H1 (cell line): ENCODE results near the gene OR52B6. TPM values are rescaled to one million over a fixed set of nuclear protein-coding genes. Genes with fewer than 3 reads are reported as not detected.
"Not testable (repeated sequence)": the region's sequence is repeated elsewhere in the genome, so short reads cannot be mapped to it uniquely, and the experiment has no call there.

Experiments
- CTCF ChIA-PET: fragments of 300-600 bp; sonication (Branson Sonifier 250); formaldehyde crosslinking; loops from one replicate; lab custom pipeline; 2021; ENCODE audit not compliant: partially characterized antibody; lab: Charles Lee
- POLR2A ChIA-PET: fragments of 300-600 bp; sonication (Branson Sonifier 250); formaldehyde crosslinking; loops from one replicate; lab custom pipeline; 2021; ENCODE audit warnings: inconsistent platforms; ENCODE audit not compliant: partially characterized antibody; lab: Charles Lee
- DNase-seq, 2 experiments: peaks; one replicate each; pipeline versions ENCODE4 v3.0.0 to v3.0.0-alpha.2; 2010 to 2022; ENCODE audit warnings: low spot score in 2 of 2, low read depth in 1 of 2, mixed read lengths in 1 of 2
- FAIRE-seq: peaks from 2 replicates; lab custom pipeline; 2011; peaks lifted over from hg19 to GRCh38; lab: Jason Lieb, UNC
- H2AFZ ChIP-seq: 2 replicates; pipeline ENCODE4 v1.8.1; 2012; ENCODE audit warnings: low read length, inconsistent platforms
- H2AK5ac ChIP-seq: 2 replicates; pipeline ENCODE4 v1.6.1; 2013; ENCODE audit warnings: low read depth, low read length
- H2BK120ac ChIP-seq: replicated peaks from 2 replicates; pipeline ENCODE3; 2013; ENCODE audit warnings: low read depth, low read length, inconsistent platforms
- H2BK12ac ChIP-seq: 2 replicates; pipeline ENCODE4 v1.6.1; 2013; ENCODE audit warnings: low read depth, low read length
- H2BK15ac ChIP-seq: 2 replicates; pipeline ENCODE4 v1.6.1; 2013; ENCODE audit warnings: low read length
- H2BK20ac ChIP-seq: 2 replicates; pipeline ENCODE4 v1.6.1; 2013; ENCODE audit warnings: low read length
- H2BK5ac ChIP-seq: 2 replicates; pipeline ENCODE4 v1.6.1; 2013; ENCODE audit warnings: low read depth, low read length
- H3K14ac ChIP-seq: 2 replicates; pipeline ENCODE4 v1.6.1; 2013; ENCODE audit warnings: inconsistent platforms; ENCODE audit not compliant: insufficient read length
- H3K18ac ChIP-seq: 2 replicates; pipeline ENCODE4 v1.6.1; 2013; ENCODE audit warnings: low read length; ENCODE audit errors: extremely low read depth
- H3K23ac ChIP-seq: 2 replicates; pipeline ENCODE4 v1.6.1; 2013; ENCODE audit warnings: inconsistent platforms; ENCODE audit not compliant: insufficient read length
- H3K23me2 ChIP-seq: 2 replicates; pipeline ENCODE4 v1.6.1; 2013; ENCODE audit warnings: low read depth, low read length
- H3K27ac ChIP-seq: 2 replicates; pipeline ENCODE4 v1.6.1; 2011; ENCODE audit warnings: low read depth, low read length, inconsistent platforms
- H3K27me3 ChIP-seq, 4 experiments: replicated peaks in 1 of 4; 1 replicate in 1 of 4; 2 replicates in 3 of 4; pipeline versions ENCODE4 v1.6.1 to v1.8.1; 2011 to 2013; ENCODE audit warnings: low read length in 3 of 4, mild to moderate bottlenecking in 3 of 4, inconsistent platforms in 2 of 4, mixed read lengths in 2 of 4, moderate library complexity in 1 of 4; ENCODE audit not compliant: control insufficient read depth in 3 of 4, insufficient read depth in 3 of 4; ENCODE audit errors: extremely low read depth in 1 of 4
- H3K36me3 ChIP-seq, 4 experiments: 2 replicates each; pipeline versions ENCODE4 v1.6.1 to v1.8.1; 2011 to 2013; ENCODE audit warnings: mild to moderate bottlenecking in 4 of 4, low read length in 3 of 4, moderate library complexity in 2 of 4, control low read depth in 1 of 4, inconsistent platforms in 1 of 4; ENCODE audit not compliant: insufficient read depth in 4 of 4, control insufficient read depth in 2 of 4
- H3K4ac ChIP-seq: replicated peaks from 2 replicates; pipeline ENCODE3; 2013; ENCODE audit warnings: low read length, low read depth, mixed read lengths, inconsistent platforms; ENCODE audit not compliant: insufficient read length
- H3K4me1 ChIP-seq, 4 experiments: replicated peaks in 1 of 4; 1 replicate in 1 of 4; 2 replicates in 3 of 4; pipeline versions ENCODE4 v1.6.1 to v1.8.1; 2011 to 2013; ENCODE audit warnings: low read length in 3 of 4, inconsistent platforms in 2 of 4, mixed read lengths in 1 of 4; ENCODE audit not compliant: insufficient read depth in 4 of 4, control insufficient read depth in 3 of 4
- H3K4me2 ChIP-seq, 2 experiments: 2 replicates each; pipeline versions ENCODE4 v1.6.1 to v1.8.1; 2011 to 2013; ENCODE audit warnings: low read depth in 2 of 2, low read length in 2 of 2, control low read depth in 1 of 2, inconsistent platforms in 1 of 2, mild to moderate bottlenecking in 1 of 2; ENCODE audit not compliant: insufficient read depth in 1 of 2
- H3K4me3 ChIP-seq, 4 experiments: fragments of 200-600, 300-600 bp in 1 of 4; sonication (generic), shearing (Covaris generic), sonication (Bioruptor Twin) in 1 of 4; 2 replicates each; pipeline versions ENCODE4 v1.5.1 to v1.8.1; 2011 to 2016; ENCODE audit warnings: low read length in 4 of 4, low read depth in 3 of 4, control low read depth in 2 of 4, inconsistent platforms in 2 of 4, mild to moderate bottlenecking in 2 of 4, mixed read lengths in 1 of 4, moderate library complexity in 1 of 4; ENCODE audit not compliant: insufficient read depth in 2 of 4; ENCODE audit errors: extremely low read depth in 1 of 4
- H3K56ac ChIP-seq: replicated peaks from 2 replicates; pipeline ENCODE3; 2013; ENCODE audit warnings: low read depth, mild to moderate bottlenecking, mixed read lengths, low read length, inconsistent platforms; ENCODE audit not compliant: insufficient read length
- H3K79me1 ChIP-seq: 2 replicates; pipeline ENCODE4 v1.6.1; 2013; ENCODE audit warnings: low read depth, low read length, control low read depth
- H3K79me2 ChIP-seq, 2 experiments: 2 replicates each; pipeline versions ENCODE4 v1.6.1 to v1.8.1; 2012 to 2013; ENCODE audit warnings: low read length in 2 of 2, mild to moderate bottlenecking in 2 of 2, inconsistent platforms in 1 of 2; ENCODE audit not compliant: insufficient read depth in 2 of 2, control insufficient read depth in 1 of 2
- H3K9ac ChIP-seq, 4 experiments: replicated peaks in 1 of 4; 1 replicate in 1 of 4; 2 replicates in 3 of 4; pipeline versions ENCODE4 v1.6.1 to v1.8.1; 2011 to 2013; ENCODE audit warnings: low read depth in 3 of 4, low read length in 3 of 4, control low read depth in 2 of 4, mild to moderate bottlenecking in 2 of 4, moderate library complexity in 2 of 4, inconsistent platforms in 1 of 4; ENCODE audit errors: extremely low read depth in 1 of 4
- H3K9me3 ChIP-seq, 2 experiments: 2 replicates each; pipeline versions ENCODE4 v1.6.1 to v1.8.1; 2012 to 2013; ENCODE audit warnings: mild to moderate bottlenecking in 2 of 2, moderate library complexity in 2 of 2, control low read depth in 1 of 2, inconsistent platforms in 1 of 2, low read depth in 1 of 2, low read length in 1 of 2, mixed read lengths in 1 of 2; ENCODE audit not compliant: insufficient read depth in 2 of 2
- H4K20me1 ChIP-seq, 2 experiments: replicated peaks in 1 of 2; 2 replicates each; pipeline versions ENCODE3 to v1.8.1; 2011 to 2013; ENCODE audit warnings: inconsistent platforms in 2 of 2, low read length in 2 of 2, mild to moderate bottlenecking in 1 of 2; ENCODE audit not compliant: insufficient read depth in 2 of 2, control insufficient read depth in 1 of 2
- H4K5ac ChIP-seq: 2 replicates; pipeline ENCODE4 v1.6.1; 2013; ENCODE audit warnings: low read length, low read depth, mixed read lengths, inconsistent platforms; ENCODE audit not compliant: insufficient read length
- H4K8ac ChIP-seq: 2 replicates; pipeline ENCODE4 v1.8.0; 2013; ENCODE audit warnings: mild to moderate bottlenecking, moderate library complexity, low read length, inconsistent platforms; ENCODE audit not compliant: insufficient read depth; ENCODE audit errors: extremely low read depth
- H4K91ac ChIP-seq: replicated peaks from 2 replicates; pipeline ENCODE3; 2013; ENCODE audit warnings: low read length, mixed read lengths, inconsistent platforms; ENCODE audit not compliant: insufficient read length
- WGBS, 2 experiments: shearing (Covaris generic) in 1 of 2; methylation state at CpG; one replicate each; pipeline versions ENCODE4 v1.1.6 to v1.1.7; 2013 to 2015; ENCODE audit warnings: low lambda C conversion rate in 2 of 2, mixed read lengths in 2 of 2, inconsistent platforms in 1 of 2, low coverage in 1 of 2, missing lambda C conversion rate in 1 of 2; ENCODE audit not compliant: insufficient replicate concordance in 2 of 2, insufficient coverage in 1 of 2, insufficient read length in 1 of 2; ENCODE audit errors: extremely low coverage in 1 of 2, missing lambda C conversion rate in 1 of 2; 5-methylcytosine and 5-hydroxymethylcytosine counted together
- polyA plus RNA-seq, 7 experiments: library from polyadenylated mRNA; depleted of rRNA in 3 of 7; stranded (reverse) in 5 of 7; unstranded in 2 of 7; fragments of >200 nt in 5 of 7; fragments of 200-250 nt in 2 of 7; gene quantifications; 1 replicate in 5 of 7; 2 replicates in 1 of 7; 4 replicates in 1 of 7; pipeline versions ENCODE4 v1.2.1 to v1.2.3, GENCODE V29; 2011 to 2013; ENCODE audit warnings: missing spikeins in 2 of 7, mixed read lengths in 2 of 7
- total RNA-seq: library from RNA; stranded (reverse); fragmentation: NEBNext Ultra II Directional; extraction: Animal tissue kit (Norgen Biotek cat#: 25700); gene quantifications from 2 replicates; pipeline ENCODE4 v1.2.1, GENCODE V29; 2021

Gene OR52B6
- total and polyA plus RNA-seq, 2 of the 8 experiments (the other 6 are each of a cell fraction or from before 2014, with no cell fraction given): not detected

DNA sequence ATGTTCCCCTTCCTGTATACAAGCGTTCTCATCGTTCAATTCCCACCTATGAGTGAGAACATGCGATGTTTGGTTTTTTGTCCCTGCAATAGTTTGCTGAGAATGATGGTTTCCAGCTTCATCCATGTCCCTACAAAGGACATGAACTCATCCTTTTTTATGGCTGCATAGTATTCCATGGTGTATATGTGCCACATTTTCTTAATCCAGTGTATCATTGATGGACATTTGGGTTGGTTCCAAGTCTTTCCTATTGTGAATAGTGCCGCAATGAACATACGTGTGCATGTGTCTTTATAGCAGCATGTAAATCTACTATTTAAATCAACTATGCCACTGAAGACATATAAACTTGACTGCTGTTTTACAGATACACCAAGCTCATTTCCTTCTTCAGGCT lies 3.8 kb downstream of the OR52B6 start:
- DNase-seq, H3K56ac ChIP-seq: not testable (repeated sequence)

DNA sequence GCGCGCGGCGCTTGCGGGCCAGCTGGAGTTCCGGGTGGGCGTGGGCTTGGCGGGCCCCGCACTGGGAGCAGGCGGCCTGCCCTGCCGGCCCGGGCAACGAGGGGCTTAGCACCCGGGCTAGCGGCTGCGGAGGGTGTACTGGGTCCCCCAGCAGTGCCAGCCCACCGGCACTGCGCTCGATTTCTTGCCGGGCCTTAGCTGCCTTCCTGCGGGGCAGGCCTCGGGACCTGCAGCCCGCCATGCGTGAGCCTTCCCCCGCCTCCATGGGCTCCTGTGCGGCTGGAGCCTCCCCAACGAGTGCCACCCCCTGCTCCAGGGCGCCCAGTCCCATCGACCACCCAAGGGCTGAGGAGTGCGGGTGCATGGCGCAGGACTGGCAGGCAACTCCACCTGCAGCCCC lies 9.2 kb downstream of the OR52B6 start:
- CTCF ChIA-PET: interaction anchor here (0.7 to 2.9 kb wide), 2 partner anchors 9 to 20 kb away, joined by 5 to 10 read pairs; no protein-coding TSS in a partner anchor
- H2BK20ac ChIP-seq, H3K9me3 ChIP-seq, H2AFZ ChIP-seq, POLR2A ChIA-PET, H3K18ac ChIP-seq, H2BK12ac ChIP-seq, H2BK5ac ChIP-seq, H3K4me1 ChIP-seq, H4K8ac ChIP-seq, H2BK15ac ChIP-seq, DNase-seq, H4K91ac ChIP-seq, H3K27ac ChIP-seq, H3K23ac ChIP-seq, H3K14ac ChIP-seq, H3K4me3 ChIP-seq, H4K20me1 ChIP-seq, H3K79me1 ChIP-seq, H3K4me2 ChIP-seq, H2BK120ac ChIP-seq, H3K9ac ChIP-seq, H3K36me3 ChIP-seq, H3K79me2 ChIP-seq, FAIRE-seq, H2AK5ac ChIP-seq, H3K56ac ChIP-seq, H3K27me3 ChIP-seq, H4K5ac ChIP-seq, H3K23me2 ChIP-seq, H3K4ac ChIP-seq: not testable (repeated sequence)
- 90% methylated on average over 16 of the region's 31 CpGs; no CpG with 5 or more reads in 1 of the 2 experiments for WGBS, 2 experiments

More for the DNA sequence above, 3.8 kb downstream of the OR52B6 start:
- H2BK5ac ChIP-seq, H3K9ac ChIP-seq, H4K91ac ChIP-seq, H3K4me3 ChIP-seq, H4K5ac ChIP-seq, H3K14ac ChIP-seq, H4K8ac ChIP-seq, H3K9me3 ChIP-seq, H3K79me1 ChIP-seq, H3K23me2 ChIP-seq, H3K4me2 ChIP-seq, H3K79me2 ChIP-seq, CTCF ChIA-PET, H3K4me1 ChIP-seq, FAIRE-seq, H4K20me1 ChIP-seq, H3K23ac ChIP-seq, H3K36me3 ChIP-seq, H2BK12ac ChIP-seq, H3K27ac ChIP-seq, H3K27me3 ChIP-seq, H2BK20ac ChIP-seq, H3K18ac ChIP-seq, H2BK15ac ChIP-seq, H2AK5ac ChIP-seq, POLR2A ChIA-PET, H2AFZ ChIP-seq, H2BK120ac ChIP-seq, H3K4ac ChIP-seq: not testable (repeated sequence)
- WGBS, 2 experiments: 95% methylated on average over 5 of the region's 5 CpGs; no CpG with 5 or more reads in 1 of the 2 experiments
